OCI-LY7 (cell line): ENCODE data around the gene OR4F17. TPM values are rescaled to one million over a fixed set of nuclear protein-coding genes. Genes with fewer than 3 reads are reported as not detected.
"Not testable (repeated sequence)": the region's sequence is repeated elsewhere in the genome, so short reads cannot be mapped to it uniquely, and the experiment has no call there.

Experiments used
- BruUV-seq: library from RNA; stranded (reverse); fragments of 400-500 nt; replicated peaks from 2 replicates; lab custom pipeline; 2021; lab: Mats Ljungman, UMichigan
- CTCF ChIA-PET: fragments of 300-600 bp; sonication (Branson Sonifier 250); formaldehyde crosslinking; loops from one replicate; lab custom pipeline; 2022; ENCODE audit warnings: antibody characterized with exemption; ENCODE audit not compliant: unreplicated experiment; lab: Charles Lee
- POLR2A ChIA-PET: fragments of 300-600 bp; sonication (Branson Sonifier 250); formaldehyde crosslinking; loops from one replicate; lab custom pipeline; 2022; ENCODE audit warnings: antibody characterized with exemption; lab: Charles Lee
- DNase-seq: peaks from one replicate; pipeline ENCODE4 v3.0.0-alpha.2; 2015; ENCODE audit warnings: low spot score
- H2AFZ ChIP-seq: fragments of 200-600 bp; sonication (generic), shearing (Covaris generic); 2 replicates; pipeline ENCODE4 v1.6.1; 2014; ENCODE audit warnings: mild to moderate bottlenecking, antibody characterized with exemption, low read length, moderate library complexity
- H3K27ac ChIP-seq: fragments of 200-600 bp; sonication (generic); 2 replicates; pipeline ENCODE4 v1.5.1; 2014; ENCODE audit warnings: mixed run types, low read depth, mild to moderate bottlenecking, moderate library complexity, low read length, inconsistent platforms; ENCODE audit not compliant: poor library complexity, severe bottlenecking
- H3K36me3 ChIP-seq: fragments of 200-600 bp; sonication (generic); 2 replicates; pipeline ENCODE4 v1.6.1; 2014; ENCODE audit warnings: mild to moderate bottlenecking, antibody characterized with exemption, low read length, moderate library complexity, mixed read lengths; ENCODE audit not compliant: insufficient read depth
- H3K4me1 ChIP-seq: fragments of 200-600 bp; sonication (generic); 2 replicates; pipeline ENCODE4 v1.5.1; 2014; ENCODE audit warnings: mild to moderate bottlenecking, low read length; ENCODE audit not compliant: insufficient read depth, poor library complexity, severe bottlenecking
- H3K4me2 ChIP-seq: fragments of 200-600 bp; sonication (generic); 2 replicates; pipeline ENCODE4 v1.6.1; 2014; ENCODE audit warnings: mild to moderate bottlenecking, low read length
- H3K4me3 ChIP-seq: fragments of 200-600 bp; sonication (generic); 2 replicates; pipeline ENCODE4 v1.5.1; 2014; ENCODE audit warnings: mild to moderate bottlenecking, low read depth, low read length; ENCODE audit not compliant: poor library complexity, severe bottlenecking
- H3K79me2 ChIP-seq: fragments of 200-600 bp; sonication (generic); 2 replicates; pipeline ENCODE4 v1.6.1; 2016; ENCODE audit warnings: low read depth, mild to moderate bottlenecking, low read length, moderate library complexity, mixed read lengths; ENCODE audit not compliant: insufficient read depth
- H3K9me2 ChIP-seq: fragments of 200-600 bp; sonication (generic); 2 replicates; pipeline ENCODE4 v1.6.1; 2016; ENCODE audit warnings: mild to moderate bottlenecking, low read length, mixed read lengths; ENCODE audit not compliant: insufficient read depth
- H3K9me3 ChIP-seq: fragments of 200-600 bp; sonication (generic); 2 replicates; pipeline ENCODE4 v1.6.1; 2014; ENCODE audit warnings: mild to moderate bottlenecking, mixed run types, low read length, mixed read lengths
- H4K20me1 ChIP-seq: fragments of 200-600 bp; sonication (generic); 2 replicates; pipeline ENCODE4 v1.6.1; 2014; ENCODE audit warnings: mild to moderate bottlenecking, antibody characterized with exemption, low read length, moderate library complexity, mixed read lengths; ENCODE audit not compliant: insufficient read depth
- intact Hi-C: fragments of 100-400 bp; cut with micrococcal nuclease; formaldehyde crosslinking; loops from one replicate; pipeline ENCODE4 v1.10.0; 2022; ENCODE audit not compliant: unreplicated experiment
- total RNA-seq, 2 experiments: library from RNA; depleted of rRNA in 1 of 2; stranded (reverse); fragments of >200 nt in 1 of 2; shearing (Covaris generic) in 1 of 2; gene quantifications; 2 replicates each; pipeline ENCODE4 v1.2.3, GENCODE V29; 2014 to 2022

The OR4F17 gene
- total RNA-seq, 2 experiments from 2014 or later, result 0.88 TPM; not detected in 1

GRCh38 chr19:97647-98046 lies 9.3 kb upstream of the OR4F17 start:
- H3K79me2 ChIP-seq, POLR2A ChIA-PET, H3K27ac ChIP-seq, H3K9me3 ChIP-seq, H3K4me2 ChIP-seq, H3K4me3 ChIP-seq, intact Hi-C loops, DNase-seq, H2AFZ ChIP-seq, H3K36me3 ChIP-seq, H3K4me1 ChIP-seq, CTCF ChIA-PET, H4K20me1 ChIP-seq, H3K9me2 ChIP-seq, BruUV-seq: not testable (repeated sequence)

GRCh38 chr19:120443-121140 lies 13.7 kb downstream of the OR4F17 start:
- H3K27ac ChIP-seq, H3K36me3 ChIP-seq, BruUV-seq, H3K4me2 ChIP-seq, H2AFZ ChIP-seq, H3K4me3 ChIP-seq, H3K9me2 ChIP-seq, H3K9me3 ChIP-seq, POLR2A ChIA-PET, H4K20me1 ChIP-seq, DNase-seq, CTCF ChIA-PET, H3K79me2 ChIP-seq, intact Hi-C loops, H3K4me1 ChIP-seq: not testable (repeated sequence)

Other genes with a start within 250 kb of the OR4F17 start
- gene PLPP2, start 184.3 kb downstream of the OR4F17 start, total RNA-seq (2014; rRNA removed; shearing (Covaris generic)), result 0.03 and 0.05 TPM in 2 replicates
- gene PLPP2, start 184.3 kb downstream of the OR4F17 start, total RNA-seq (2022), result 0.50 and 0.80 TPM in 2 replicates
- 21.6 and 30.2 TPM in 2 replicates for gene MIER2, start 237.7 kb downstream of the OR4F17 start, total RNA-seq (2014; rRNA removed; shearing (Covaris generic))
- 29.1 and 33.0 TPM in 2 replicates for gene MIER2, start 237.7 kb downstream of the OR4F17 start, total RNA-seq (2022)